ENCODE data around the gene ATP2B3.

The ATP2B3 gene

DNA sequence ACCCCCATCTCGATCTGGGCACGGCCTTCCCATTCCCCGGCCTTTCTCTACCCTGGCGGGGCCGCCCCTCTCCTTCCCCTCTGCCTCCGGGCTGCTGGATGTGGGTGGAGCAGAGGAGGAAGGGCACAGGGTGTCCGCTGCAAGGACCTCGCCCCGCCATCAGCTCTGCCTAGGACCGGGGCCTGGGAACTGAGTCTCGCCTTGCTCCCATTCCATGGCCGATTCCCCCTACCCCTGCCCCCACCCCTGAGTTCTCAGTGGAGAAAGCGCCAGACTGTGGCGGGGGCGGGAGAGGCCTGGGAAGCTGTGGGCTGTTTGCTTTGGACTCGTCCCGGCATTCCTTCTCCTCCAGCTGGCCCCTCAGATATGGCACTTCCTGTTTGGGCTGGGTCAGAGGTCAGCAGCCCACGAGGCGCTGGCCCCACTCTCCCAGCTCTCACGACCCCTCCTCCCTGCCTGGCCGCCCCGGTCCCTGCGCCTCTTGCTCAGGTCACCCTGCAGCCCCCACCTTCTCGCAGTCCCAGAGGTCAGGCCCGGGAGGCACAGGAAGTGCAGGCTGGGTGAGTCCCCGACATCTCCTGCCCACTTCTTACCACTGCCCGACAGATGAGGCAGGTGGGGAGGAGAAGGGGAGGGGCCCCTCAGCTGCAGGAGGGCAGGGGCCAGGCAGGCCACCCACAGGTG, 29.1 kb upstream of the ATP2B3 start:
- no peak for DNase-seq (ENCODE audit: low spot score)

- DNase-seq (ENCODE audit: low spot score) = no peak
Observed at GRCh38 chrX:153490217-153490930, 27.1 kb upstream of the ATP2B3 start.

GRCh38 chrX:153491351-153491914, 26.0 kb upstream of the ATP2B3 start:
- no peak for DNase-seq (ENCODE audit: low spot score)

DNA sequence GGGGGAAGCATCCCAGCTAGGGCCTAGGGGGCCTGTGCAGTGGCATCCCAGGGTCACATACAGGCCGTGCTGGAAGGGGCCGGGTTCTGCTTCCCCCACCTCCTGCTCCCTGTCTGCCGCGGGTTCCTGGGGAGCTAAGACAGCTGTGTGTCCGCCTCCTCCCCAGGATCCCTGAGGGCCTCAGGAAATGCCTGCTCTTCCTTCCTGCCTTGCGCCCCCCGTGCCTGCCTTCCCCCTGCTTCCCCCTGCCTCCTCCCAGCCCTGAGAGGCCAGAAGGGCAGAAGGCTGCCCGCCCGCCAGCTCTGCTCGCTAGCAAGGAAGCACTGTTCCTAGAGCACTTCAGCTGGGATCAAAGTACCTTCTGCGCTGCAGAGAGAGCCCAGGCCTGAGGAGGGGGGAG, 25.5 kb upstream of the ATP2B3 start:
- DNase-seq (ENCODE audit: low spot score) = no peak

DNA sequence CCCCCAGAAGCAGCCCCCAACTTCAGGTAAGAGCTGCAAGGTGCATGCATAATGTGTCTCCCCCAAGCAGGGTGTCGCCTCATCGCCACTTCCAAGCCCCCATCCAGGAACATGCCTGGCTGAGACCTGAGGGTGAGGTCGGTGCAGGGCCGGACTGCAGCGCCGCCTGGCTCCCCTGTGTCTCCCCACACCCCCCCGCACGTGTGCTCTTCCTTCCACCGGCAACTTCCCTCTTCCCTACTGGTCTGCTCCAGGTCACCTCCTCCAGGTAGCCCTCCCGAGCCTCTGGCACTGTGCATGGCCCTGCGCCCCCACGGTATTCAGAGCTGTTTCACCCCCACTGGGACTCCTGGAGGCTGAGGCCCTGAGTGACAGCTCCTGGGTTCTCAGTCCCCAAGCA, 24.9 kb upstream of the ATP2B3 start:
- no peak for DNase-seq (ENCODE audit: low spot score)

DNA sequence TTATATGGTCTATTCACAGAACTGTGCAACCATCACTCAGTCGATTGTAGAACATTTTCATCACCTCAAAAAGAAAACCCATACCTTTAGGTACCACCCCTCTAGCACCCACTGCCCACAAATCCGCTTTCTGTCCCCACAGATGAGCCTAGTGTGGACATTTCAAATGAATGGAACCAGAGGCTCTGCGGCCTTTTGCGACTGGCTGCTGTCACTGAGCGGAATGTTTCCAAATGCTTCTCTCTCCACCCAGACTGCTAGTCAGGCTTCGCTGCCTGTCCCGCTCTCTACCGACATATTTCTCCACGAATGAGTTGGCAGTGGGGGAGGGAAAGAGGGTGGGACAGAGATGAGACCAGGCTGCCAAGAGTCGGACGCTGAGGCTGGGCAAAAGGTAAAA, 24.4 kb upstream of the ATP2B3 start:
- no peak for DNase-seq (ENCODE audit: low spot score)

DNA sequence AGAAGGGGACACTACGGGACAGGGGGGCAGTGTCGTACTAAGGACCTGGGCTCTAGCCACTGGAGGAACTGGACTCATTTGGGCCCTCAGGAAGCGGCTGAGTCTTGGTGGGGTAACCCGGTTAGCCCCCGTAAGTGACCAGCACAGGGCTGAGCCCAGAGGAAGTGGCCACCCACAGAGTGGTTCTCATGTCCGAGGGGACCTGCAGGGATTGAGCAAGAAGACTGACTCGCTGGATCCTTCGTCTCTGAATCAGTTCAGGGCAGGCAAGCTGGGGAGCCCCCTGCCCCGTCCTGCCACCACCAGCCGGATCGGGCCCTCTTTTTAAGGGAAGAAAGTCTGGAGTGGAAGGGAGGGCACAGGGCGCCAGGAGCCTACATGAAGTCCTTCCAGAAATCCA, 23.4 kb upstream of the ATP2B3 start:
- DNase-seq (ENCODE audit: low spot score) = no peak

- DNase-seq (ENCODE audit: low spot score) = peak; percentile 68
Observed at GRCh38 chrX:153494541-153495361, 22.7 kb upstream of the ATP2B3 start, which contains the start of gene BGN. TSS of gene BGN (plus strand) at chrX:153494980. CDS start at chrX:153504632, 9,652 bp downstream.

DNA sequence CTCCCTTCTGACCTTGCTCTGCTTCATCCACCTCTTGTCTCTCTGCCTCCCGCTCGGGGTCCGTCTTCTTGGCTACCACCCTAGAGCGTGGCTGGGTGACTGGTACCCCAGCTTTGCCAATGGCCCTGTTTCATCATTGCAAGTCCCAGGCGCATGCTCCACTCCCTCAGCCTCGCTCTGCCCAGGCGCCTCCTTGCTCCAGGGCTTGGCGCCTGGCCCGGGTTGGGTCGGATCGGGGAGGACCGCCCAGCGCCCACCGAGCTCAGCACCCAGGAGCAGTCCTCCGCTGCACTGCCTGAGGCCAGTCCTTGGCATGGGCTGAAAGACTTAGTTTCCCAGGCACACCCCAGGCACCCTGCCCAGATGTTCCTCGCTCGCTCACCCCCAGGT, 22.1 kb upstream of the ATP2B3 start:
- peak; percentile 42 for DNase-seq (ENCODE audit: low spot score)

DNA sequence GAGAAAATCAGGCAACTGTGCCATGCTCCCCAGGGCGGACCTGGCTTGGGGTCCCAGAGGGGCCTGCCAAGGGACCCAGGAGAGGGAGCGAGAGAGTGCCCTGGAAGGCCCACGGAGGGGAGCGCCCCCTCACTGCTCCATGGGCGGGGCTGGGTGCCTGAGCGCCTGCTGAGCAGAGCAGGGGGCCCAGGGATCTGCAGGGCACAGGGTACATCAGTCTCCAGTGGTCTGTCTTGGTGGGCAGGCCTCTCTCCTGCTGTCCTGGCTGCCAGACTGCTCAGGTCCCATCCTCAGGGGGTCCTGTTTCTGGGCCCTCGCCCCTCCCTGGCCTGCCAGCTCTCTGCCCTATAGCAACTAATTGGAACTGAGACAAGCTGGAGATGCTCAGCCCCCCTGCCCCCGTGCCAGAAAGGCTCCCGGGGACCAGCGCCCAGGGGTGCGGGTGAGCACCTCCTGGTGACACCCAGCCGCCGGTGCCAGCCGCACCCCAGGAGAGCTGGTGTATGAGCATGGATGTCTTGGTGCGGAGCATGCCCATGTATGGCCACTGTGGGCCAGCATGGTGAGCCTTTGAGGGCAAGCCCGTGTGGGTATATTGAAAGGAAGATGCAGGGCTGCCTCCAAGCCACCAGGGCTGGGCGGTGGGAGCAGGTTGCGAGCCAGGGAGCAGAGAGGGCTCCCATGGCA, 21.4 kb upstream of the ATP2B3 start:
- DNase-seq (ENCODE audit: low spot score) = no peak

DNA sequence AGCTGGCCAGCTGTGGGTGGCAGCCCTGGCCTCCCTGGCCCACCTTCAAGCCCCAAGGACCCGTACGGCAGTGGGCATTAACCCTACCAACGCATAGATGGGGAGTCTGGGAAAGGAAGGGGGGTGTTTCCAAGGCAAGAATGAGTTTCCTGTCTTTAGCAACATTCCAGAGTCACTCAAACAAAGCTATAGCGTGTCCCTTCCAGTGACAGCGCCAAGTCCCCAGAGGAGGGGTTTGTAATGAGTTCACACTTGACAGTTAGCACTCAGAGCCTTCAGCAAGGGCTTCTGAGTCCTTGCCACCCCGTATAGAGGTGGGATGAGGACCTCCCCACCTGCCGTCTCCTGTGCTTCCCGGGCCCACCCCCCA, 20.9 kb upstream of the ATP2B3 start:
- DNase-seq (ENCODE audit: low spot score) = peak; percentile 17

- DNase-seq (ENCODE audit: low spot score) = no peak
Observed at GRCh38 chrX:153498453-153498852, 19.0 kb upstream of the ATP2B3 start.

- DNase-seq (ENCODE audit: low spot score) = no peak
Observed at GRCh38 chrX:153499341-153499740, 18.1 kb upstream of the ATP2B3 start.

DNA sequence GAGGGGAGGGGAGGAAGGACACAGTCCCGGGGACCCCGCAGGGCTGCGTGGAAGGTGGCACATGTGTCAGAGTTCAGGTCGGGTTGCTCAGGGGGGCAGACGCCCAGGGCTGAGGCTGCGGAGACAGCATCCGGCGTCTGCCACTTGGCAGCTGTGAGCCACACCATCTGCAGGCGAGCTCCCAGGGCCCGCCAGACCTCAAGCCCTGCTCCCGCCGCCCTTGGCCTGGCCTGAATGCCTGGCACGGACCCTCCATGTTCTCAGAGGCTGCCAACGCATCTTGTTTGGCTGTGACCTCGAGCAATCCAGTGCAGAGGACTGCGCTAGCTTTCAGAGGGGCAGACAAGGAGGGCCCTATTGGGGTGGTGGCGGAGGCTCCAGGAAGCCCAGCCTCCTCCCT, 17.6 kb upstream of the ATP2B3 start:
- DNase-seq (ENCODE audit: low spot score) = peak; percentile 31

DNA sequence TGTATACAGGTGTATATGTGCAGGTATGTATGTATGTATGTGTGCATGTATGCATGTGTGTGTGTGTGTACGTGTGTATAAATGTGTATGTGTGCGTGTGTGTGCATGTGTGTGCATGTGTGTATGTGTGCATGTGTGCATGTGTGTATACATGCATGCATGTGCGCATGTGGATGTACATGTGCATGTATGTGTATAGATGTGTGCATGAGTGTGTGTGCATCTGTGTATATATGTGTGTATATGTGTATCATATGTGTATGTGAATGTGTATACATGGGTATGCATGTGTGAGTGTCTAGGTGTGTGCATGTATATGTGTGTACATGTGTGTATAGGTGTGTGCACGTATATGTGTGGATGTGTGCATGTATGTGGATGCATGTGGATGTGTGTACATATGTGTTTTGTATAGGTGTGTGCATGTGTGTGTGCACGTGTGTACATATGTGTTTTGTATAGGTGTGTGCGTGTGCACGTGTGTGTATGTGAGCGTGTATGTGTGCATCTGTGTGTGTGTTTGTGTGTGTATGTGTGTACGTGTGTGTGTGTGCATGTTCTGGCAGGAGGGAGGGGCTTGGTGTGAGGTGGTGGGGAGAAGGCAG, 16.7 kb upstream of the ATP2B3 start:
- DNase-seq (ENCODE audit: low spot score) = no peak

DNA sequence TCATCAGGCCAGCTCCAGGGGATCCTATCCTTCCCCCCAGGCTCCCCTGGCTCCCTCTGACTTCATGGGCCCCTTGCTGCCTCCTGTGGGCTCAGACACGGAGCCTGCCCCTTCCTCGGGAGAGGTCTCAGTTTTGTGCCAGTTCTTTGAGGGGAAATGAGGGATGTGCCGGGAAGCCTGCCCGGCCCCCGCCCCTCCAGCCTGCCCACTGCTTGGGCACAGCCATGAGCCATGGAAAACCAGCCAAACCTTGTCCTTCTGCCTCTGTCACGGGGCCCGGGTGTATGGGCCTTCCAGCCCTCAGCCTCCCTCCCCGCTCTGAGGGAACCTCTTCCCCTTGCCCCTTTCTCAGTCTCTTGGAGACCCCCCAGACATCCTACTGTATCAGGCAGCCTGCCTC, 15.9 kb upstream of the ATP2B3 start:
- DNase-seq (ENCODE audit: low spot score) = no peak

- no peak for DNase-seq (ENCODE audit: low spot score)
Observed at GRCh38 chrX:153502131-153502530, 15.3 kb upstream of the ATP2B3 start.

DNA sequence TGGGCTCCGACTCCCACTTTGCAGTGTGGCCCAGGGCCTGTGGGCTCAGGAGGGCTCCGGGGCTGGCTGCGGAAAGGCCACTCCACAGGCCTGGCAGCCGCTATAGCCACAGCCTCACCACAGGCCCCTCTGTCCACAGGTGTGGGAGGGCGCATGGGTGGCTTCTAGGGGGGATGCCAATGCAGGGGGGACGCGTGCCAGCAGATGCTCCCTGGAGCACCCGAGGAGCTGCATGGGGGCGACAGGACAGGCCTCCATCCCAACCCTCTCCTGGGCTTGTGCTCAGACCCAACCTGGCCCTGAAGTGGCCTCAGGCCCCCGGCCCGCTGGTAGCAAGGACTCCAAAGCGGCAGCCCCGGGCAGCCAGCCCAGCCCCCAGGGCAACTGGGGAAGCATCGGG, 14.6 kb upstream of the ATP2B3 start:
- no peak for DNase-seq (ENCODE audit: low spot score)

DNA sequence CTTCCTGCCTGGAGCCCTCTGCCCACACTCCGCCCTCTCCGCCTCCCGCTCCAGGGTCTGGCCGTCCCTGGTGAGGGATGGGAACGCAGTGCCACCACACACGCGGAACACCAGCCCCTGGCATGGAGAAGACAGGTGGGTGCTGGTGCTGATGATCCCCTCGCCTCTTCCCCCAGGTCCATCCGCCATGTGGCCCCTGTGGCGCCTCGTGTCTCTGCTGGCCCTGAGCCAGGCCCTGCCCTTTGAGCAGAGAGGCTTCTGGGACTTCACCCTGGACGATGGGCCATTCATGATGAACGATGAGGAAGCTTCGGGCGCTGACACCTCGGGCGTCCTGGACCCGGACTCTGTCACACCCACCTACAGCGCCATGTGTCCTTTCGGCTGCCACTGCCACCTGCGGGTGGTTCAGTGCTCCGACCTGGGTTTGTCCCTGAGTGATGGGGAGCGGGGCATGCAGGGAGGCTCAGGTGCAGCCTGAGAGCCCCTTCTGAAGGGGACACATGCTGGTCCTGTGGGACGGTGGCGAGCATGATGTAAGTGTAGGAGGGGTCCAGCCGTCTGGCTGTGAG, 12.9 kb upstream of the ATP2B3 start:
- no peak for DNase-seq (ENCODE audit: low spot score)

DNA sequence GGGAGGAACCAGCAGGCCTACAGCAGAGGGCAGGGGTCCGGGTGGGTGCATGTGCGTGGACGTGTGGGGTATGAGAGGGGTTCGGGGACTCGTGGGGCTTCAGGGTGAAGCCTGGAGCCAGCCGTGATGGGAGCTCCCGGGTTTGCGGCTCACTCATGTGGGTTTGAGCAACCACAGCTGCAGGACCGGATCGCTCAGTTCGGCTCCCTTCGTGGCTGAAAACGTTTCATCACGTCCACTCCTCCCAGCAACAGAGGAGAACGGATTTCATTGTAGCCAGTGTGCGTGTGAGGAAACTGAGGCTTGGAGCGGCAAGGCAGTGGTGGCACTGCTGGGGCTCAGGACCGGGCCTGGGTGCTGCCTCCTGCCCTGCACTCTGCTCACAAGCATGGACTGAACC, 12.1 kb upstream of the ATP2B3 start:
- DNase-seq (ENCODE audit: low spot score) = no peak

DNA sequence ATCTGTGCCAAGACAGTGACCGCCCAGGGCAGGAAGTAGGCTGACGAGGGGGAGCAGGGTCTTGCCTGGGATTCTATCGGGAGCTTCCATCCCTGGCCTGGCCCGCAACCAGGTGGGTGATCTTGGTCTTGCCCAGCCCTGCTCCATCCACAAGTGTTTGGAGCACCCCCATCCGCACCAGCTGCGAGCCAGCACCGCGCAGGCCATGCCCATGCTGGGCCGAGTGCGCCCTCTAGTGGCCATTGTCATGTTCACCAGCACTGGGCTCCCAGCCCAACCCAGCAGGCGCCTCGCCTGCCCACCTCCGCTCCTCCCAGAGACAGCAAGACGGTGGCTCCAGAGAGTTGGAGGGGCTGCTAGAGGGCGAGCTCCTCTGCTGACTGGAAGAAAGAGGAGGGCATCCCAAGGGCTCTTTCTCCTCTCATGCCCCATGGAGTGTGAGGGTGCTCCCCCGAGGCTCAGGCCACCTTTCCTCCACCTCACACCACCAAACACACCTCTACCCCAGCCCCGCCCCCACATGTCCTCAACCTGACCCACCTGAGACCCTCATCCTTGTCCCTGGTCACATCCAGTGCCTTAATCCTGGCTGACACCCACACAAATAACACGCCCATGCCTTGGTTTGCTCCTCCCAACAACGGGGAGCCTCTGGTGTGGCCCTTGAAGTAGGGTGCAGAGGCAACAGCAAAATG, 9.8 kb upstream of the ATP2B3 start:
- DNase-seq (ENCODE audit: low spot score) = peak; percentile 83
